Measurements from ENCODE around the gene FAM193B. TPM values are rescaled to one million over a fixed set of nuclear protein-coding genes. Genes with fewer than 3 reads are reported as not detected.

Gene FAM193B
- polyA plus RNA-seq, 3 donors, result 1.6 to 216 (median 1.9) TPM

GRCh38 chr5:177477701-177478477, 76.5 kb downstream of the FAM193B start:
- peak overlapping the region in 3 of 7 donors; percentile 7 to 92 (median 70) for H3K27ac Mint-ChIP-seq
- peak overlapping the region in 1 of 2 donors; percentile 79 for H3K4me3 Mint-ChIP-seq
- H3K4me1 ChIP-seq (ENCODE audit: control insufficient read depth in 1 of 2, insufficient read depth in 2 of 2, low read length in 2 of 2), result peaks cover 48 to 57% of the 10 kb centered on the region in 2 donors

More at GRCh38 chr5:177477701-177478477, 76.5 kb downstream of the FAM193B start:
- Mint-ChIP-seq H3K9me3 (peaks cover 0 to 12% (median 4%) of the 10 kb centered on the region in 7 donors), H3K27me3 (ENCODE audit: low read depth in 3 of 3) (peaks cover 29 to 47% (median 36%) of the 10 kb centered on the region in 3 donors), H3K36me3 (peaks cover 20 to 25% of the 10 kb centered on the region in 2 donors), H3K4me1 (peaks cover 60% of the 10 kb centered on the region)
- H3K4me2 ChIP-seq (replicated peaks; ENCODE audit: extremely low read depth, low read length, poor library complexity, severe bottlenecking), result no peak overlapping the region
- H3K36me3 ChIP-seq (replicated peaks in 1 of 2; ENCODE audit: control insufficient read depth in 1 of 2, insufficient read depth in 2 of 2, low read length in 2 of 2), result peaks cover 3 to 7% of the 10 kb centered on the region in 2 donors
- H3K9me3 ChIP-seq (replicated peaks in 1 of 2; ENCODE audit: control insufficient read depth in 1 of 2, insufficient read depth in 1 of 2, low read length in 2 of 2), result no peaks in the 10 kb centered on the region
- no peaks in the 10 kb centered on the region for H3K79me2 ChIP-seq (ENCODE audit: insufficient read depth, low read length)
- TF ChIP-seq CTCF (IDR thresholded peaks at IDR 0.05), result no peak
- peaks cover 6 to 23% of the 10 kb centered on the region in 2 donors for H3K27me3 ChIP-seq (ENCODE audit: control insufficient read depth in 2 of 2, insufficient read depth in 2 of 2, low read length in 2 of 2)
- WGBS (ENCODE audit: insufficient coverage), result 87% methylated on average over 8 of the region's 13 CpGs
- H3K27ac ChIP-seq (ENCODE audit: low read depth in 1 of 2, low read length in 2 of 2), result no peak overlapping the region
- no peak overlapping the region for H3K4me3 ChIP-seq (replicated peaks in 1 of 3; ENCODE audit: low read depth in 2 of 3, low read length in 3 of 3)
- H3K9ac ChIP-seq (ENCODE audit: insufficient read depth, low read length, poor library complexity, severe bottlenecking), result no peak overlapping the region
- intact Hi-C loops (cut with micrococcal nuclease), result no loop called here
- H2AFZ ChIP-seq (ENCODE audit: insufficient read depth, low read depth, low read length, poor library complexity, severe bottlenecking), result no peak overlapping the region
- peaks cover 18% of the 10 kb centered on the region for H4K20me1 ChIP-seq (ENCODE audit: insufficient read depth, low read length)
- DNase-seq, result no peak

All from CD14-positive monocyte (primary cell).